ENCODE results near the gene PEX11G.

The PEX11G gene

DNA sequence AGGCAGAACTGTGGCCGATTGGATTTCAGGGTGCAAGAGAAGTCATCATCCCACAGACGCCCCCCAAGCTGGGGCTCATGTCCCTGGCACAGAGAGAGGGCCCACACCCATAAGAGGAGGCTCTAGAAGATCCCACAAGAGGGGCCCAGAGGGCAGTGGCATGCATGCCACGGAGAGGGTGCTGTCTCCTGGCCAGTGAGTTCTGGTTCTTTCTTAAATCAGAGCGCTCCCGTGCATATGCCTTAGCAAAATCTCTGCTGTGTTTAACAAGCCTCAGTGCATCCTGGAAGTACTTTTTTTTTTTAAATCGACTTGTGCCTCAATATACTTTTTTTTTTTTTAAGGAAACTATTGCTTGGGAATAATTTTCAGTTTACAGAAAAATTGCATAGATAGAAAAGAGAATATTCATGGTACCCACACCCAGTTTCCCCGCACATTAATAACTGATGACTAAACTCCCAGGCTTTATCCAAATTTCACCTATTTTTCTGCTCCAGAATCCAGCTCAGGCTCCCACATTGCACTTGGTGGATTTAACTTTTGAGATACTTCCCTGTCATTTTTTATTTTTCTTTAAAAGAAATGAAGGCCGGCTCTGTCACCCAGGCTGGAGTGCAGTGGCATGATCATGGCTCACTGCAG lies 59.1 kb downstream of the PEX11G start:
- DNase-seq (ENCODE audit: low spot score): no peak

DNA sequence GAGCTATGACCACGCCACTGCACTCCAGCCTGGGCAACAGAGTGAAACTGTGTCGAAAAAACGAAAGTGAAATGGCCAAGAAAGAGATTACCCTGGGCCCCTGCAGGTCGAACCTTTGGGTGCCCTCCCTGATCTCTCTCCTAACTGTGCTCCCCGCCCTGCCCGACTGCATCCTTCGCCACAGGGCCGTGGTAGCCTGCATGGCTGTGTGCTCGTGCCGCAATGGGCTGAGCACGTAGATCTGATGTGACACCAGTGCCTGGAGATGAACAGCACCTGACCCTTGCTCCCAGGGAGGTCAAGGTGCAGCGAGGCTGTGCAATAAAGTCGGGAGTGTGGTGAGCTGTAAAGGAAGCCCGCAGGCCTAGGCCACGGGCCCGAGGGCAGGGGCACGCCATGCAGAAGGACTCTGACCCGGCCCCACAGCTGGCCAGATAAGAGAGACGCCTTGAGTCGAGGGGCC lies 60.2 kb downstream of the PEX11G start:
- DNase-seq (ENCODE audit: low spot score): no peak

DNA sequence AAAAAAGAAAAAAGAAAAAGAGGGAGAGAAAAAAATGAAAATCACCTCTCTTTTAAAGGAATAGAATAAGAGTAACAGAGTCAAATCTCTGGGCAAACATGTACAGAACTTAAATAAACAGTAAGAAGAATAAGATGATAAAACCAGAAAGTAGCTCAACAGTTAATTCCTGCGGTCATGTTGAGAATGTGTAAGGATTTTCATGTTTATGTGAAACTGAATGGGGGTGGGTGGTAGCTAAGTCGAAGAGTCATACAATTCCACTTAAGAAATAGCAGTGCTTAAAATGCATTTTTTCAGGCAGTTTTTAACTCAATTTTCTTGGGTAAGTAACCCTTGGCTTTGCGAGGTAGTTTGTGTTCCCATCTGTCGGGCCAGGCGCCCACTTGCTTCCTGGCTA lies 60.9 kb downstream of the PEX11G start:
- DNase-seq (ENCODE audit: low spot score): no peak

DNA sequence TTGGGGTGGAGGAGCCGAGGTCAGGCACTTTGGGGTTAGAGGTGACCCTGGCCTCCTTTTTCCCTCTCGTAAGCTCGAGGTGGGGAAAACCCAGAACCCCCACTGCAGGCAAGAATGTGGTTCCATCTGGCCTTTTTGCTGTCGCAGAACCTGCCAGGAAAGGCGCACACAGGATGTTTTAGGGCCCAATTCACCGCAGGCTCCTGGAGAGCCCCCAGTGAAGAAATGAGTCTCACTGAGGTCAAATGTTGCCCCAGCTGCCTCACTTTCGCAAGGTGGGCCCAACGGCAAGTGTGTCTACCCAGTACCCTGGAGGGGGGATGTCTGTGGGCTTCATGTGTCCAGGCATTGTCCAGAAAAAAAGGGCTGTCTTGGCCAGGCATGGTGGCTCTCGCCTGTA lies 61.8 kb downstream of the PEX11G start:
- DNase-seq (ENCODE audit: low spot score): no peak

Measured in CD4-positive, alpha-beta T cell treated with Interleukin-6 at 100 ng/mL for 8 hours (primary cell).